H9 (cell line): ENCODE data around the gene ECHDC3. TPM values are rescaled to one million over a fixed set of nuclear protein-coding genes. Genes with fewer than 3 reads are reported as not detected.

Experiments
- DNase-seq: peaks from one replicate; pipeline ENCODE4 v3.0.0-alpha.2; 2017
- H2AFZ ChIP-seq: one replicate; pipeline ENCODE4 v1.6.1; 2013; ENCODE audit warnings: mild to moderate bottlenecking, low read length, control low read depth, moderate library complexity
- H2AK5ac ChIP-seq: 2 replicates; pipeline ENCODE4 v1.6.1; 2013; ENCODE audit warnings: low read length, control low read depth, mixed read lengths; ENCODE audit not compliant: insufficient read length
- H2BK120ac ChIP-seq: one replicate; pipeline ENCODE4 v1.6.1; 2013; ENCODE audit warnings: low read depth, mild to moderate bottlenecking, low read length, control low read depth, inconsistent platforms; ENCODE audit not compliant: poor library complexity, severe bottlenecking
- H2BK12ac ChIP-seq: 2 replicates; pipeline ENCODE4 v1.6.1; 2013; ENCODE audit warnings: low read length, control low read depth, mixed read lengths, low read depth; ENCODE audit not compliant: insufficient read length
- H2BK15ac ChIP-seq: 2 replicates; pipeline ENCODE4 v1.6.1; 2013; ENCODE audit warnings: low read depth, low read length, control low read depth
- H2BK20ac ChIP-seq: one replicate; pipeline ENCODE4 v1.6.1; 2013; ENCODE audit warnings: low read depth, mild to moderate bottlenecking, low read length, control low read depth, inconsistent platforms; ENCODE audit not compliant: poor library complexity, severe bottlenecking
- H2BK5ac ChIP-seq: 2 replicates; pipeline ENCODE4 v1.6.1; 2013; ENCODE audit warnings: low read length, control low read depth, mixed read lengths; ENCODE audit not compliant: insufficient read length
- H3K14ac ChIP-seq: 2 replicates; pipeline ENCODE4 v1.6.1; 2013; ENCODE audit warnings: low read length, control low read depth; ENCODE audit not compliant: insufficient read depth
- H3K18ac ChIP-seq: 2 replicates; pipeline ENCODE4 v1.6.1; 2013; ENCODE audit warnings: low read depth, mild to moderate bottlenecking, mixed read lengths, low read length, control low read depth; ENCODE audit not compliant: insufficient read length
- H3K23ac ChIP-seq: 2 replicates; pipeline ENCODE4 v1.6.1; 2013; ENCODE audit warnings: low read length, control low read depth, mixed read lengths, low read depth; ENCODE audit not compliant: insufficient read length
- H3K23me2 ChIP-seq: 2 replicates; pipeline ENCODE4 v1.6.1; 2013; ENCODE audit warnings: low read depth, mild to moderate bottlenecking, mixed read lengths, low read length, control low read depth; ENCODE audit not compliant: insufficient read length, poor library complexity, severe bottlenecking
- H3K27ac ChIP-seq: 2 replicates; pipeline ENCODE4 v1.5.1; 2013; ENCODE audit warnings: low read length, control low read depth, mixed read lengths, low read depth; ENCODE audit not compliant: insufficient read length
- H3K27me3 ChIP-seq: 2 replicates; pipeline ENCODE4 v1.6.1; 2013; ENCODE audit warnings: low read length, control low read depth, inconsistent platforms; ENCODE audit not compliant: insufficient read depth
- H3K4ac ChIP-seq: 2 replicates; pipeline ENCODE4 v1.6.1; 2013; ENCODE audit warnings: low read depth, mild to moderate bottlenecking, control low read depth, inconsistent platforms, low read length, moderate library complexity
- H3K4me1 ChIP-seq: 2 replicates; pipeline ENCODE4 v1.6.1; 2013; ENCODE audit warnings: low read length, control low read depth, inconsistent platforms; ENCODE audit not compliant: insufficient read depth
- H3K4me2 ChIP-seq: 2 replicates; pipeline ENCODE4 v1.6.1; 2013; ENCODE audit warnings: low read length, control low read depth, mixed read lengths; ENCODE audit not compliant: insufficient read length, insufficient read depth
- H3K56ac ChIP-seq: 2 replicates; pipeline ENCODE4 v1.6.1; 2013; ENCODE audit warnings: low read depth, mild to moderate bottlenecking, mixed read lengths, low read length, control low read depth; ENCODE audit not compliant: insufficient read length
- H3K79me1 ChIP-seq: 2 replicates; pipeline ENCODE4 v1.6.1; 2013; ENCODE audit warnings: low read depth, mild to moderate bottlenecking, moderate library complexity, low read length, control low read depth, inconsistent platforms; ENCODE audit not compliant: insufficient read depth, poor library complexity, severe bottlenecking
- H3K79me2 ChIP-seq: 2 replicates; pipeline ENCODE4 v1.6.1; 2013; ENCODE audit warnings: low read length, control low read depth, inconsistent platforms; ENCODE audit not compliant: insufficient read depth
- H3K9ac ChIP-seq: 2 replicates; pipeline ENCODE4 v1.6.1; 2013; ENCODE audit warnings: low read length, control low read depth, mixed read lengths; ENCODE audit not compliant: insufficient read length; ENCODE audit errors: extremely low read depth
- H3K9me3 ChIP-seq: one replicate; pipeline ENCODE4 v1.6.1; 2013; ENCODE audit warnings: low read depth, low read length, inconsistent platforms; ENCODE audit not compliant: control insufficient read depth
- H3T11ph ChIP-seq: one replicate; pipeline ENCODE4 v1.6.1; 2013; ENCODE audit warnings: mild to moderate bottlenecking, low read length, control low read depth, inconsistent platforms
- H4K20me1 ChIP-seq: one replicate; pipeline ENCODE4 v1.6.1; 2013; ENCODE audit not compliant: control insufficient read depth, insufficient read length, insufficient read depth
- H4K5ac ChIP-seq: 2 replicates; pipeline ENCODE4 v1.6.1; 2013; ENCODE audit warnings: low read depth, mild to moderate bottlenecking, mixed read lengths, low read length, control low read depth; ENCODE audit not compliant: insufficient read length
- H4K8ac ChIP-seq: replicated peaks from 2 replicates; pipeline ENCODE4 v1.6.1; 2013; ENCODE audit warnings: low read length, control low read depth, mixed read lengths, low read depth; ENCODE audit not compliant: insufficient read length
- H4K91ac ChIP-seq: 2 replicates; pipeline ENCODE4 v1.6.1; 2013; ENCODE audit warnings: low read depth, mild to moderate bottlenecking, moderate library complexity, mixed read lengths, low read length, control low read depth; ENCODE audit not compliant: insufficient read length
- H3K27ac Mint-ChIP-seq, 3 experiments: 2 replicates in 2 of 3; 3 replicates in 1 of 3; pipeline ENCODE4 v1.8.0; 2020 to 2021; ENCODE audit warnings: mixed read lengths in 3 of 3, mild to moderate bottlenecking in 1 of 3, moderate library complexity in 1 of 3
- H3K27me3 Mint-ChIP-seq: 2 replicates; pipeline ENCODE4 v1.8.0; 2021; ENCODE audit warnings: low read depth, mild to moderate bottlenecking, moderate library complexity, mixed read lengths
- H3K36me3 Mint-ChIP-seq, 3 experiments: 2 replicates in 2 of 3; 3 replicates in 1 of 3; pipeline ENCODE4 v1.8.0; 2020 to 2021; ENCODE audit warnings: low read depth in 3 of 3, mixed read lengths in 3 of 3; ENCODE audit not compliant: insufficient read depth in 1 of 3
- H3K4me1 Mint-ChIP-seq, 2 experiments: 2 replicates each; pipeline ENCODE4 v1.8.0; 2020; ENCODE audit warnings: mixed read lengths in 2 of 2
- H3K4me3 Mint-ChIP-seq, 2 experiments: 2 replicates in 1 of 2; 3 replicates in 1 of 2; pipeline ENCODE4 v1.8.0; 2020 to 2021; ENCODE audit warnings: mild to moderate bottlenecking in 2 of 2, mixed read lengths in 2 of 2, moderate library complexity in 1 of 2
- H3K9me3 Mint-ChIP-seq, 2 experiments: 2 replicates in 1 of 2; 3 replicates in 1 of 2; pipeline ENCODE4 v1.8.0; 2020; ENCODE audit warnings: mild to moderate bottlenecking in 2 of 2, mixed read lengths in 2 of 2, moderate library complexity in 1 of 2
- WGBS: extraction: QIAGEN DNeasy Blood & Tissue Kit; methylation state at CpG from one replicate; pipeline ENCODE4 v1.1.7; 2013; ENCODE audit warnings: missing lambda C conversion rate, low lambda C conversion rate, mixed read lengths; ENCODE audit not compliant: insufficient read length; ENCODE audit errors: extremely low coverage; 5-methylcytosine and 5-hydroxymethylcytosine counted together
- total RNA-seq: library from RNA; stranded (reverse); gene quantifications from 2 replicates; pipeline ENCODE4 v1.2.1, GENCODE V29; 2021
- TF ChIP-seq, protein P1 (sequence below): fragments of 200-600 bp; sonication (generic); conservative IDR thresholded peaks from 3 replicates; pipeline ENCODE4 v1.8.0; 2021; ENCODE audit warnings: antibody characterized with exemption, mild to moderate bottlenecking

ECHDC3 gene
- total RNA-seq, 1 experiment from 2014 or later: 9.3 TPM

DNA sequence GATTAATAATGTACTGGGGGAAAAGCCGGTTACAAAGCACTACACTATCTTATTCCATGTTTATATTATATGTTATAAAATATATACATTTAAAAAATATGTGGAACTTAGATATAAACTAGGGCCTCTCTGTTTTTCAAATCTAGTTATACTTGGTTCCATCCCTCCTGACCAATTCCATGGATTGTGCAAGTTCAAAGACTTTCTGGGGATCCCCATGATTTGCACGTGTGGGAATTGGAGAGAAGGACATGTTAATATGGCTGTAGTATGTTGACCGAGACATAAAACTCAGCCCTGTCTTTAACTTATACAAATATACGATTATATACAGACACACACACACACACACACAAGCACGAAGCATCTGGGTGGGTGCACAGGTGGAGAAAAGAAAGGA, 18.8 kb upstream of the ECHDC3 start:
- Mint-ChIP-seq H3K4me3 (no peak overlapping the region), H3K27ac (no peak overlapping the region), H3K36me3 (peaks cover 0 to 2% (median 0%) of the 10 kb centered on the region in 3 experiments; a peak in 2 of 7 replicates), H3K27me3 (peaks cover under 1% of the 10 kb centered on the region; the same call in 1 of the 2 replicates), H3K9me3 (peaks cover 4 to 9% of the 10 kb centered on the region in 2 experiments), H3K4me1 (peaks cover 0 to 4% of the 10 kb centered on the region in 2 experiments; a peak in 1 of 4 replicates)
- H4K91ac ChIP-seq: no peak overlapping the region
- H3K23me2 ChIP-seq: no peaks in the 10 kb centered on the region
- H3T11ph ChIP-seq: no peak overlapping the region
- H3K79me1 ChIP-seq: no peaks in the 10 kb centered on the region
- no peak overlapping the region for H2BK20ac ChIP-seq
- no peak for DNase-seq
- H2BK15ac ChIP-seq: no peak overlapping the region
- H3K79me2 ChIP-seq: no peaks in the 10 kb centered on the region
- no peak overlapping the region for H4K5ac ChIP-seq
- H2AFZ ChIP-seq: no peak overlapping the region
- no peak overlapping the region for H2BK5ac ChIP-seq
- WGBS: no CpG with 5 or more reads among the region's 5 CpGs
- no peak overlapping the region for H2BK120ac ChIP-seq
- no peak overlapping the region for H3K14ac ChIP-seq
- no peaks in the 10 kb centered on the region for H4K20me1 ChIP-seq
- H3K4me2 ChIP-seq: no peak overlapping the region
- no peak overlapping the region for H3K56ac ChIP-seq
- no peak overlapping the region for H3K9ac ChIP-seq
- no peak overlapping the region for H3K27ac ChIP-seq
- H4K8ac ChIP-seq: no peak overlapping the region
- H3K9me3 ChIP-seq: no peaks in the 10 kb centered on the region
- no peak overlapping the region for H2BK12ac ChIP-seq
- no peaks in the 10 kb centered on the region for H3K27me3 ChIP-seq
- TF ChIP-seq, protein P1, sequence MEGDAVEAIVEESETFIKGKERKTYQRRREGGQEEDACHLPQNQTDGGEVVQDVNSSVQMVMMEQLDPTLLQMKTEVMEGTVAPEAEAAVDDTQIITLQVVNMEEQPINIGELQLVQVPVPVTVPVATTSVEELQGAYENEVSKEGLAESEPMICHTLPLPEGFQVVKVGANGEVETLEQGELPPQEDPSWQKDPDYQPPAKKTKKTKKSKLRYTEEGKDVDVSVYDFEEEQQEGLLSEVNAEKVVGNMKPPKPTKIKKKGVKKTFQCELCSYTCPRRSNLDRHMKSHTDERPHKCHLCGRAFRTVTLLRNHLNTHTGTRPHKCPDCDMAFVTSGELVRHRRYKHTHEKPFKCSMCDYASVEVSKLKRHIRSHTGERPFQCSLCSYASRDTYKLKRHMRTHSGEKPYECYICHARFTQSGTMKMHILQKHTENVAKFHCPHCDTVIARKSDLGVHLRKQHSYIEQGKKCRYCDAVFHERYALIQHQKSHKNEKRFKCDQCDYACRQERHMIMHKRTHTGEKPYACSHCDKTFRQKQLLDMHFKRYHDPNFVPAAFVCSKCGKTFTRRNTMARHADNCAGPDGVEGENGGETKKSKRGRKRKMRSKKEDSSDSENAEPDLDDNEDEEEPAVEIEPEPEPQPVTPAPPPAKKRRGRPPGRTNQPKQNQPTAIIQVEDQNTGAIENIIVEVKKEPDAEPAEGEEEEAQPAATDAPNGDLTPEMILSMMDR: no peak
- H3K23ac ChIP-seq: no peak overlapping the region
- no peak overlapping the region for H3K4ac ChIP-seq
- H2AK5ac ChIP-seq: no peak overlapping the region
- H3K4me1 ChIP-seq: no peaks in the 10 kb centered on the region
- no peak overlapping the region for H3K18ac ChIP-seq
